HAP-1 (cell line): ENCODE data around the gene XCL1.
A peak's percentile ranks its signal among the peaks of the same experiment; 100 is the strongest.

Experiments
- DNase-seq, 2 experiments: peaks; one replicate each; pipeline ENCODE4 v3.0.0-alpha.2; 2016 to 2020; ENCODE audit warnings: low spot score in 2 of 2
- H3K27me3 ChIP-seq: fragments of 250-450 bp; sonication (Bioruptor Pico); 2 replicates; pipeline ENCODE4 v1.5.1; 2020; ENCODE audit warnings: low read depth, mild to moderate bottlenecking, moderate library complexity
- H3K36me3 ChIP-seq: fragments of 250-450 bp; sonication (Bioruptor Pico); replicated peaks from 2 replicates; pipeline ENCODE4 v1.5.1; 2020; ENCODE audit warnings: mild to moderate bottlenecking
- H3K4me1 ChIP-seq: fragments of 250-450 bp; sonication (Bioruptor Pico); 2 replicates; pipeline ENCODE4 v1.5.1; 2020; ENCODE audit warnings: mild to moderate bottlenecking
- H3K4me3 ChIP-seq: fragments of 250-450 bp; sonication (Bioruptor Pico); 2 replicates; pipeline ENCODE4 v1.5.1; 2020; ENCODE audit warnings: mild to moderate bottlenecking, moderate library complexity
- H3K9me3 ChIP-seq: fragments of 250-450 bp; sonication (Bioruptor Pico); 2 replicates; pipeline ENCODE4 v1.5.1; 2020; ENCODE audit warnings: mild to moderate bottlenecking, moderate library complexity
- in situ Hi-C: fragments of 300-500 bp; cut with MboI; formaldehyde crosslinking; loops from 3 replicates; pipeline ENCODE4 v1.14.3; 2020; ENCODE audit warnings: low sequenced_read_pairs, inconsistent platforms, mixed read lengths

XCL1 gene

GRCh38 chr1:168601051-168601450, 24.6 kb downstream of the XCL1 start:
- no peak for DNase-seq
- no peak overlapping the region for H3K4me3 ChIP-seq
- in situ Hi-C loops: loop anchor here (25.0 kb wide), 2 partner anchors 511 to 736 kb away; partner anchors contain the start of gene ATP1B1
- no peaks in the 10 kb centered on the region for H3K4me1 ChIP-seq
- H3K9me3 ChIP-seq: no peaks in the 10 kb centered on the region
- H3K36me3 ChIP-seq: no peaks in the 10 kb centered on the region
- H3K27me3 ChIP-seq: peaks cover 3% of the 10 kb centered on the region; the same call in 1 of the 2 replicates

- peak; percentile 32 to 81 for DNase-seq
- Histone ChIP-seq H3K4me3 (no peak overlapping the region), H3K9me3 (no peaks in the 10 kb centered on the region), H3K27me3 (peaks cover 3% of the 10 kb centered on the region; the same call in 1 of the 2 replicates), H3K4me1 (no peaks in the 10 kb centered on the region), H3K36me3 (no peaks in the 10 kb centered on the region)
- in situ Hi-C loops: loop anchor here (25.0 kb wide), 2 partner anchors 509 to 734 kb away; partner anchors contain the start of gene ATP1B1
Observed at GRCh38 chr1:168603501-168604110, 27.2 kb downstream of the XCL1 start.

GRCh38 chr1:168605443-168605842, 29.0 kb downstream of the XCL1 start:
- no peaks in the 10 kb centered on the region for H3K36me3 ChIP-seq
- H3K4me3 ChIP-seq: no peak overlapping the region
- no peaks in the 10 kb centered on the region for H3K4me1 ChIP-seq
- peaks cover 3% of the 10 kb centered on the region; the same call in 1 of the 2 replicates for H3K27me3 ChIP-seq
- H3K9me3 ChIP-seq: no peaks in the 10 kb centered on the region
- DNase-seq: no peak
- in situ Hi-C loops: loop anchor here (25.0 kb wide), 2 partner anchors 507 to 732 kb away; partner anchors contain the start of gene ATP1B1

GRCh38 chr1:168606096-168606495, 29.7 kb downstream of the XCL1 start:
- Histone ChIP-seq H3K9me3 (no peaks in the 10 kb centered on the region), H3K4me1 (no peaks in the 10 kb centered on the region), H3K36me3 (no peaks in the 10 kb centered on the region), H3K27me3 (peaks cover 3% of the 10 kb centered on the region; the same call in 1 of the 2 replicates), H3K4me3 (no peak overlapping the region)
- in situ Hi-C loops: loop anchor here (25.0 kb wide), 2 partner anchors 506 to 731 kb away; partner anchors contain the start of gene ATP1B1
- DNase-seq: no peak

- H3K4me1 ChIP-seq: no peaks in the 10 kb centered on the region
- H3K9me3 ChIP-seq: no peaks in the 10 kb centered on the region
- peaks cover 3% of the 10 kb centered on the region; the same call in 1 of the 2 replicates for H3K27me3 ChIP-seq
- in situ Hi-C loops: loop anchor here (25.0 kb wide), 2 partner anchors 504 to 729 kb away; partner anchors contain the start of gene ATP1B1
- H3K36me3 ChIP-seq: no peaks in the 10 kb centered on the region
- DNase-seq: no peak
- no peak overlapping the region for H3K4me3 ChIP-seq
Observed at GRCh38 chr1:168607872-168608428, 31.5 kb downstream of the XCL1 start.

GRCh38 chr1:168608796-168609715, 32.7 kb downstream of the XCL1 start:
- no peak overlapping the region for H3K4me3 ChIP-seq
- no peak for DNase-seq
- no peaks in the 10 kb centered on the region for H3K36me3 ChIP-seq
- in situ Hi-C loops: loop anchor here (25.0 kb wide), 2 partner anchors 503 to 728 kb away; partner anchors contain the start of gene ATP1B1
- H3K9me3 ChIP-seq: no peaks in the 10 kb centered on the region
- H3K4me1 ChIP-seq: no peaks in the 10 kb centered on the region
- H3K27me3 ChIP-seq: peaks cover 3% of the 10 kb centered on the region; the same call in 1 of the 2 replicates

- no peaks in the 10 kb centered on the region for H3K36me3 ChIP-seq
- no peak overlapping the region for H3K4me3 ChIP-seq
- no peaks in the 10 kb centered on the region for H3K9me3 ChIP-seq
- no peak for DNase-seq
- no peaks in the 10 kb centered on the region for H3K4me1 ChIP-seq
- H3K27me3 ChIP-seq: peaks cover 3% of the 10 kb centered on the region; the same call in 1 of the 2 replicates
- in situ Hi-C loops: loop anchor here (25.0 kb wide), 2 partner anchors 502 to 727 kb away; partner anchors contain the start of gene ATP1B1
Observed at GRCh38 chr1:168609741-168610510, 33.5 kb downstream of the XCL1 start.

- H3K4me3 ChIP-seq: no peak overlapping the region
- H3K4me1 ChIP-seq: no peaks in the 10 kb centered on the region
- H3K36me3 ChIP-seq: no peaks in the 10 kb centered on the region
- in situ Hi-C loops: loop anchor here (25.0 kb wide), 2 partner anchors 499 to 724 kb away; partner anchors contain the start of gene ATP1B1
- no peak for DNase-seq
- no peaks in the 10 kb centered on the region for H3K9me3 ChIP-seq
- no peaks in the 10 kb centered on the region for H3K27me3 ChIP-seq
Observed at GRCh38 chr1:168613038-168613451, 36.6 kb downstream of the XCL1 start.

GRCh38 chr1:168613691-168614231, 37.4 kb downstream of the XCL1 start:
- in situ Hi-C loops: loop anchor here (25.0 kb wide), 2 partner anchors 499 to 724 kb away; partner anchors contain the start of gene ATP1B1
- Histone ChIP-seq H3K9me3 (no peaks in the 10 kb centered on the region), H3K4me3 (no peak overlapping the region), H3K27me3 (no peaks in the 10 kb centered on the region), H3K4me1 (no peaks in the 10 kb centered on the region), H3K36me3 (no peaks in the 10 kb centered on the region)
- no peak for DNase-seq

- Histone ChIP-seq H3K4me3 (no peak overlapping the region), H3K27me3 (no peaks in the 10 kb centered on the region), H3K4me1 (no peaks in the 10 kb centered on the region), H3K36me3 (no peaks in the 10 kb centered on the region), H3K9me3 (no peaks in the 10 kb centered on the region)
- in situ Hi-C loops: loop anchor here (25.0 kb wide), 2 partner anchors 498 to 723 kb away; partner anchors contain the start of gene ATP1B1
- DNase-seq: no peak
Observed at GRCh38 chr1:168614235-168614634, 37.8 kb downstream of the XCL1 start.

GRCh38 chr1:168615965-168616364, 39.6 kb downstream of the XCL1 start:
- in situ Hi-C loops: loop anchor here (25.0 kb wide), 2 partner anchors 496 to 721 kb away; partner anchors contain the start of gene ATP1B1
- DNase-seq: no peak
- no peaks in the 10 kb centered on the region for H3K36me3 ChIP-seq
- H3K27me3 ChIP-seq: no peaks in the 10 kb centered on the region
- no peaks in the 10 kb centered on the region for H3K9me3 ChIP-seq
- H3K4me1 ChIP-seq: no peaks in the 10 kb centered on the region
- H3K4me3 ChIP-seq: no peak overlapping the region

- DNase-seq: no peak
- in situ Hi-C loops: loop anchor here (25.0 kb wide), 2 partner anchors 494 to 719 kb away; partner anchors contain the start of gene ATP1B1
- H3K4me3 ChIP-seq: no peak overlapping the region
Observed at GRCh38 chr1:168617974-168618750, 41.8 kb downstream of the XCL1 start.

More at GRCh38 chr1:168617974-168618750, 41.8 kb downstream of the XCL1 start:
- no peaks in the 10 kb centered on the region for H3K4me1 ChIP-seq
- no peaks in the 10 kb centered on the region for H3K9me3 ChIP-seq
- no peaks in the 10 kb centered on the region for H3K36me3 ChIP-seq
- no peaks in the 10 kb centered on the region; the same call in 1 of the 2 replicates for H3K27me3 ChIP-seq
